ENCODE measurements around the gene NCK1.

NCK1 gene

GRCh38 chr3:136946978-136947377 lies 85.0 kb downstream of the NCK1 start:
- H3K79me1 ChIP-seq (ENCODE audit: low read length), result no peaks in the 10 kb centered on the region
- no peak overlapping the region for H3K23ac ChIP-seq (ENCODE audit: low read length)
- no peak overlapping the region for H2BK120ac ChIP-seq (ENCODE audit: insufficient read depth, low read length, poor library complexity)
- no peak overlapping the region for H3K14ac ChIP-seq (ENCODE audit: low read length)
- no peak overlapping the region for H3K9ac ChIP-seq (ENCODE audit: low read length)
- no peaks in the 10 kb centered on the region for H3K79me2 ChIP-seq (ENCODE audit: control insufficient read depth, insufficient read depth, low read length, poor library complexity)
- no peak for DNase-seq
- no peak overlapping the region for H3K27ac ChIP-seq (ENCODE audit: low read depth, low read length)
- no peak overlapping the region for H2AK5ac ChIP-seq (ENCODE audit: low read length)
- no peak overlapping the region for H3K4ac ChIP-seq (ENCODE audit: low read depth, low read length)
- H3K4me2 ChIP-seq (ENCODE audit: low read length), result no peak overlapping the region
- H4K12ac ChIP-seq (ENCODE audit: low read depth, low read length), result no peak overlapping the region
- H4K91ac ChIP-seq (ENCODE audit: low read depth, low read length), result no peak overlapping the region
- H3K36me3 ChIP-seq (ENCODE audit: control insufficient read depth in 1 of 2, insufficient read depth in 2 of 2, low read length in 2 of 2), result peaks cover 0 to 3% of the 10 kb centered on the region in 2 experiments
- no CpG with 5 or more reads among the region's 1 CpG for WGBS (ENCODE audit: extremely low coverage, insufficient coverage, insufficient read length)
- no peak overlapping the region for H3K4me3 ChIP-seq (ENCODE audit: low read depth, low read length)
- H3K27me3 ChIP-seq (ENCODE audit: insufficient read depth, low read length), result no peaks in the 10 kb centered on the region
- no peak overlapping the region for H3K18ac ChIP-seq (ENCODE audit: low read length)
- H2BK5ac ChIP-seq (ENCODE audit: low read depth, low read length, poor library complexity), result no peak overlapping the region
- H2BK12ac ChIP-seq (ENCODE audit: low read length), result no peak overlapping the region
- H3K4me1 ChIP-seq (ENCODE audit: control insufficient read depth in 1 of 2, insufficient read depth in 2 of 2, low read length in 2 of 2), result peaks cover 6% of the 10 kb centered on the region in 2 experiments
- H4K8ac ChIP-seq (ENCODE audit: low read depth, low read length), result no peak overlapping the region
- no peaks in the 10 kb centered on the region for H3K9me3 ChIP-seq (ENCODE audit: insufficient read depth, low read depth, low read length)
- H2AFZ ChIP-seq (ENCODE audit: insufficient read depth, low read length, poor library complexity), result no peak overlapping the region

- no peak overlapping the region for H2AK5ac ChIP-seq (ENCODE audit: low read length)
- no peak overlapping the region for H4K91ac ChIP-seq (ENCODE audit: low read depth, low read length)
- no peak overlapping the region for H3K4me3 ChIP-seq (ENCODE audit: low read depth, low read length)
- H3K4me1 ChIP-seq (ENCODE audit: control insufficient read depth in 1 of 2, insufficient read depth in 2 of 2, low read length in 2 of 2), result peaks cover 4 to 5% of the 10 kb centered on the region in 2 experiments
- H3K4ac ChIP-seq (ENCODE audit: low read depth, low read length), result no peak overlapping the region
- H3K18ac ChIP-seq (ENCODE audit: low read length), result no peak overlapping the region
- H2AFZ ChIP-seq (ENCODE audit: insufficient read depth, low read length, poor library complexity), result no peak overlapping the region
- H2BK120ac ChIP-seq (ENCODE audit: insufficient read depth, low read length, poor library complexity), result no peak overlapping the region
- peaks cover 0 to 3% of the 10 kb centered on the region in 2 experiments for H3K36me3 ChIP-seq (ENCODE audit: control insufficient read depth in 1 of 2, insufficient read depth in 2 of 2, low read length in 2 of 2)
- WGBS (ENCODE audit: extremely low coverage, insufficient coverage, insufficient read length), result no CpG with 5 or more reads among the region's 2 CpGs
- no peak overlapping the region for H2BK5ac ChIP-seq (ENCODE audit: low read depth, low read length, poor library complexity)
- no peaks in the 10 kb centered on the region for H3K27me3 ChIP-seq (ENCODE audit: insufficient read depth, low read length)
- H3K9ac ChIP-seq (ENCODE audit: low read length), result no peak overlapping the region
- no peak overlapping the region for H3K4me2 ChIP-seq (ENCODE audit: low read length)
- no peak overlapping the region for H4K8ac ChIP-seq (ENCODE audit: low read depth, low read length)
- no peak overlapping the region for H3K23ac ChIP-seq (ENCODE audit: low read length)
- no peaks in the 10 kb centered on the region for H3K9me3 ChIP-seq (ENCODE audit: insufficient read depth, low read depth, low read length)
- no peak overlapping the region for H2BK12ac ChIP-seq (ENCODE audit: low read length)
- H3K79me2 ChIP-seq (ENCODE audit: control insufficient read depth, insufficient read depth, low read length, poor library complexity), result no peaks in the 10 kb centered on the region
- no peak for DNase-seq
- H3K79me1 ChIP-seq (ENCODE audit: low read length), result no peaks in the 10 kb centered on the region
- no peak overlapping the region for H3K14ac ChIP-seq (ENCODE audit: low read length)
- no peak overlapping the region for H3K27ac ChIP-seq (ENCODE audit: low read depth, low read length)
- no peak overlapping the region for H4K12ac ChIP-seq (ENCODE audit: low read depth, low read length)
Measured at GRCh38 chr3:136947477-136947876, 85.5 kb downstream of the NCK1 start.

- Histone ChIP-seq H4K91ac (ENCODE audit: low read depth, low read length) (no peak overlapping the region), H3K79me2 (ENCODE audit: control insufficient read depth, insufficient read depth, low read length, poor library complexity) (no peaks in the 10 kb centered on the region), H3K4me3 (ENCODE audit: low read depth, low read length) (no peak overlapping the region), H3K4me2 (ENCODE audit: low read length) (no peak overlapping the region), H3K27ac (ENCODE audit: low read depth, low read length) (no peak overlapping the region), H3K4ac (ENCODE audit: low read depth, low read length) (no peak overlapping the region), H3K23ac (ENCODE audit: low read length) (no peak overlapping the region), H3K36me3 (ENCODE audit: control insufficient read depth in 1 of 2, insufficient read depth in 2 of 2, low read length in 2 of 2) (peaks cover 0 to 3% of the 10 kb centered on the region in 2 experiments), H3K18ac (ENCODE audit: low read length) (no peak overlapping the region), H2BK12ac (ENCODE audit: low read length) (no peak overlapping the region), H3K14ac (ENCODE audit: low read length) (no peak overlapping the region), H3K79me1 (ENCODE audit: low read length) (no peaks in the 10 kb centered on the region), H3K4me1 (ENCODE audit: control insufficient read depth in 1 of 2, insufficient read depth in 2 of 2, low read length in 2 of 2) (no peaks in the 10 kb centered on the region), H4K12ac (ENCODE audit: low read depth, low read length) (no peak overlapping the region), H2AFZ (ENCODE audit: insufficient read depth, low read length, poor library complexity) (no peak overlapping the region), H4K8ac (ENCODE audit: low read depth, low read length) (no peak overlapping the region), H2BK5ac (ENCODE audit: low read depth, low read length, poor library complexity) (no peak overlapping the region), H3K27me3 (ENCODE audit: insufficient read depth, low read length) (no peaks in the 10 kb centered on the region), H3K9ac (ENCODE audit: low read length) (no peak overlapping the region), H2AK5ac (ENCODE audit: low read length) (no peak overlapping the region), H2BK120ac (ENCODE audit: insufficient read depth, low read length, poor library complexity) (no peak overlapping the region), H3K9me3 (ENCODE audit: insufficient read depth, low read depth, low read length) (no peaks in the 10 kb centered on the region)
- DNase-seq, result no peak
Measured at GRCh38 chr3:136949146-136949545, 87.1 kb downstream of the NCK1 start.

GRCh38 chr3:136949708-136950107 lies 87.7 kb downstream of the NCK1 start:
- no peak for DNase-seq
- Histone ChIP-seq H4K91ac (ENCODE audit: low read depth, low read length) (no peak overlapping the region), H3K4me3 (ENCODE audit: low read depth, low read length) (no peak overlapping the region), H3K4ac (ENCODE audit: low read depth, low read length) (no peak overlapping the region), H3K18ac (ENCODE audit: low read length) (no peak overlapping the region), H3K9me3 (ENCODE audit: insufficient read depth, low read depth, low read length) (no peaks in the 10 kb centered on the region), H3K36me3 (ENCODE audit: control insufficient read depth in 1 of 2, insufficient read depth in 2 of 2, low read length in 2 of 2) (peaks cover 0 to 3% of the 10 kb centered on the region in 2 experiments), H2AK5ac (ENCODE audit: low read length) (no peak overlapping the region), H2BK120ac (ENCODE audit: insufficient read depth, low read length, poor library complexity) (no peak overlapping the region), H3K14ac (ENCODE audit: low read length) (no peak overlapping the region), H3K4me2 (ENCODE audit: low read length) (no peak overlapping the region), H3K27ac (ENCODE audit: low read depth, low read length) (no peak overlapping the region), H2BK5ac (ENCODE audit: low read depth, low read length, poor library complexity) (no peak overlapping the region), H3K4me1 (ENCODE audit: control insufficient read depth in 1 of 2, insufficient read depth in 2 of 2, low read length in 2 of 2) (peaks cover 0 to under 1% of the 10 kb centered on the region in 2 experiments), H3K9ac (ENCODE audit: low read length) (no peak overlapping the region), H2BK12ac (ENCODE audit: low read length) (no peak overlapping the region), H3K79me1 (ENCODE audit: low read length) (no peaks in the 10 kb centered on the region), H2AFZ (ENCODE audit: insufficient read depth, low read length, poor library complexity) (no peak overlapping the region), H4K8ac (ENCODE audit: low read depth, low read length) (no peak overlapping the region), H3K27me3 (ENCODE audit: insufficient read depth, low read length) (no peaks in the 10 kb centered on the region), H3K23ac (ENCODE audit: low read length) (no peak overlapping the region), H3K79me2 (ENCODE audit: control insufficient read depth, insufficient read depth, low read length, poor library complexity) (no peaks in the 10 kb centered on the region), H4K12ac (ENCODE audit: low read depth, low read length) (no peak overlapping the region)
- WGBS (ENCODE audit: extremely low coverage, insufficient coverage, insufficient read length), result no CpG with 5 or more reads among the region's 2 CpGs

All from trophoblast cell (in vitro differentiated cells and primary cell).